ENCODE data around the gene KLHL21.
"Not testable (repeated sequence)": the region's sequence is repeated elsewhere in the genome, so short reads cannot be mapped to it uniquely, and the experiment has no call there.

DNA sequence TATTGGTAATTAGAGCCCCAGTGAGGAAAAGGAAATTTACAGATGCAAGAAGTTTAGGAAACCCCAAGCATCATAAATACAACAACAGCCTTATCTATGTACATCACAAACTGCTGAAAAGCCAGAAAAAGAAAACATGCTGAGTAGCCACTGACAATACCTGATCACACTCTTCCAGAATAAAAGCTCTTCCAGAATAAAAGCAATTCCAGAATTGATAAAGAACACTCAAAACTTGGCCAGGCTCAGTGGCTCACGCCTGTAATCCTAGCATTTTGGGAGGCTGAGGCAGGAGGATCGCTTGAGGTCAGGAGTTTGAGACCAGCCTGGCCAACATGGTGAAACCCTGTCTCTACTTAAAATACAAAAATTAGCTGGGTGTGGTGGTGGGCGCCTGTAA, 38.2 kb upstream of the KLHL21 start:
- not testable (repeated sequence) for TF ChIP-seq CTCF (IDR thresholded peaks at IDR 0.05; ENCODE audit: borderline replicate concordance, extremely low read depth, low read length, poor library complexity, severe bottlenecking); EZH2 (IDR thresholded peaks at IDR 0.05; ENCODE audit: borderline replicate concordance, low read depth, low read length, severe bottlenecking)

All from DND-41 (cell line).